DMS153 treated with DMSO at 0.1 percent for 48 hours (cell line): Measurements from ENCODE around the gene COL19A1.
"Not testable (repeated sequence)": the region's sequence is repeated elsewhere in the genome, so short reads cannot be mapped to it uniquely, and the experiment has no call there.

ENCODE experiments used
- DNase-seq: peaks from one replicate; lab custom pipeline; 2025; ENCODE audit not compliant: unreplicated experiment; lab: John Stamatoyannopoulos, UW

COL19A1 gene

GRCh38 chr6:69866770-69867638 lies 648 bp downstream of the COL19A1 start:
- DNase-seq: no peak

- no peak for DNase-seq
These were observed 1.3 kb downstream of the COL19A1 start for GRCh38 chr6:69867639-69867976.

GRCh38 chr6:69868252-69868804 lies 2.0 kb downstream of the COL19A1 start:
- no peak for DNase-seq

GRCh38 chr6:69868961-69869360 lies 2.6 kb downstream of the COL19A1 start:
- no peak for DNase-seq

- no peak for DNase-seq
These were observed 4.8 kb downstream of the COL19A1 start for GRCh38 chr6:69871107-69871506.

DNA sequence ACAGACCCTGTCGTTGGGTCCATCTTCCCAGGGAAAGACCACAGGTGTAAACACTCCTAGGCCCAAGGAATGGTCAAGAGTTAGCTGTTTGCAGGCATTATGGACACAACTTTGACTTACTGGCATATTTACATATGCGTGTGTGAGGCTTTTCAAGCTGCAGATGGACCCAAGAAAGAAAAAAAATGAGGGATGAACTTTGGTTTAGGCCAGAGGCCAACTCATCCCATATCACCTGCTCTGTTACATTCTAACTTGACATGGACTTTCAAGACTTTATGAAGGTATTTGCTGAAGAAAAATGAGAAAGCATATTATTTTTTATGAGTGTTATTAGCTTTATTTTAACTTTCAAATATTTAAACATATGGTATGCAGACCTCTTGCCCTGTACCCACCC lies 6.9 kb downstream of the COL19A1 start:
- DNase-seq: no peak

DNA sequence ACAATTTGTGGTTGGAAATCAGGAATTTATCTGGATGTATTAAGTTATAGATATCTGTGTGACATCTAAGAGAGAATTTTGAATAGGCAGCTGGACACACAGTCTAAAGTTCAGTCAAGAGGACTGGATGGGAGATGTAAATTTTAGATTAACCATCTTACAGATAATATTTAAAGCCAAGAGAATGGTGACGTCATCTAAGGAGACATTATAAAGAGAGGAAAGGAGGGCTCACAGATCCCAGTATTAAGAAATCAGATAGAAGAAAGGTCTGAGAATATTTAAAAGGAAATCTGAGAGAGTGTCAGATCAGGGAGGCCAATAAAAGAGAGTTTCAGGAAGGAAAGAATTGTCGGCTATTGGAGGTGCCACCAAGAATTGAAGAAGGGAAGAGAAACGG lies 9.4 kb downstream of the COL19A1 start:
- no peak for DNase-seq

GRCh38 chr6:69878795-69879194 lies 12.4 kb downstream of the COL19A1 start:
- no peak for DNase-seq

GRCh38 chr6:69880601-69881000 lies 14.2 kb downstream of the COL19A1 start:
- DNase-seq: no peak

- DNase-seq: no peak
These were observed 15.2 kb downstream of the COL19A1 start for GRCh38 chr6:69881322-69882151.

DNA sequence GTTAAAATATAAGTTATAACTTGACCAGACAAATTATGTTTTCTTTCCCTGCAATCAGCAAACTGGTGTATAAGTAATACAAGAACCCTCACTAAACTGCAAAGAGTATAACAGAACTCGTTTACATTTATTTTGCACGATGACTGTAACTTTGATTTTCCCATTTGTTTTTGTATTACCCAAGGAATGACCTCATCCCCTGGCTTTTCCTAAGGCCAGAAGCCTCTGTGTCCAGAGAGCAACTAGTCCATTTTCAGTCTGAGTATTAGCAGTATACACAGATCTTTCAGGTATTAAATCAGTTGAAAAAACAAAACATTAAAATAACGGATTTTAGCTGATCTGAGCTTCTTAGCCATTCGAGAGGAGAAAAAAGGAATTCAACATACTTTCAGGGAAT lies 17.2 kb downstream of the COL19A1 start:
- no peak for DNase-seq

DNA sequence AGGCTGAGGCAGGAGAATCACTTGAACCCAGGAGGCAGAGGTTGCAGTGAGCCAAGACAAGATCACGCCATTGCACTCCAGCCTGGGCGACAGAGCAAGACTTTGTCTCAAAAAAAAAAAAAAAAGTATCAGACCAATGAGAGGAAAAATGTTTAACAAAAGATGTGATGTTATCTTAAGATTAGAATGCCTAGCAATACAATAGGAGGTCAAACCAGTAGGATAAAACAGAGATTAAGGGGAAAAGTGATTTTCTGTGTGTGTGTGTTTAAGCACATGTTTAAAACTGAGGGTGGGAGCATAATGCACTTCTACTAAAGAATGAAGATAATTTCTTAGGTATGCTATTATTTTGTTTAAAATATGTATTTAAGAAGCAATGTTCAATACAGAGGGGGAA lies 17.9 kb downstream of the COL19A1 start:
- DNase-seq: no peak

GRCh38 chr6:69887026-69887425 lies 20.7 kb downstream of the COL19A1 start:
- no peak for DNase-seq

DNA sequence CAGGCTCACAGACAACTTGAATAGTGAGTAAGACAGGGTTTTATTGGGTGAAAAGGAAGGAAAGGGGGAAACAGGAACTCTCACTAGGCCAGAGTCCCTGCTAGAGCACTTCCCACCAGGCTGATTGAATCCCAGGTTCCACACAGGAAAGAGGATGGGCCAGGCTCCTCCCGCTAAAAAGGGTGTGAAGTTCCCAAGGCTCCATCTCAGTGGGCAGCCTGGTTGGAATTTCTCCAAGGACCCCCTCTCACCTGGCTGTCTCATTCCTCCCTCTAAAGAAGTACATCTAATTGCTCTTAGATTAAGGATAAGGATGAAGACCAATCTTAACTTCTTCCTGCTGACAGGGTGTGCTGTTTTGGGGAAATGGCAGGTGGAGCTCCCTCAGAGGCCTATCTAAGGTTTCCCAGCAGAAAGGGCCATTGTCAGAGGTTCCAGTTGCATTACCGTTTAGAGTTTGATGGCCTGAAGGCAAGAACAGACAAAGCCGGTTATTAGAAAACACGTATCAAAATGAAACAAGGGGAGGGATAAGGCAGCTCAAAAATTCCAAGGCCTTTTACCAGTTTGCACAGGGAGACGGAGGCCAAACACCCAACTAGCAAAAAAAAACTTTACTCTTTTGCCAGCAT lies 21.5 kb downstream of the COL19A1 start:
- DNase-seq: no peak

- no peak for DNase-seq
These were observed 22.3 kb downstream of the COL19A1 start for GRCh38 chr6:69888482-69889233.

DNA sequence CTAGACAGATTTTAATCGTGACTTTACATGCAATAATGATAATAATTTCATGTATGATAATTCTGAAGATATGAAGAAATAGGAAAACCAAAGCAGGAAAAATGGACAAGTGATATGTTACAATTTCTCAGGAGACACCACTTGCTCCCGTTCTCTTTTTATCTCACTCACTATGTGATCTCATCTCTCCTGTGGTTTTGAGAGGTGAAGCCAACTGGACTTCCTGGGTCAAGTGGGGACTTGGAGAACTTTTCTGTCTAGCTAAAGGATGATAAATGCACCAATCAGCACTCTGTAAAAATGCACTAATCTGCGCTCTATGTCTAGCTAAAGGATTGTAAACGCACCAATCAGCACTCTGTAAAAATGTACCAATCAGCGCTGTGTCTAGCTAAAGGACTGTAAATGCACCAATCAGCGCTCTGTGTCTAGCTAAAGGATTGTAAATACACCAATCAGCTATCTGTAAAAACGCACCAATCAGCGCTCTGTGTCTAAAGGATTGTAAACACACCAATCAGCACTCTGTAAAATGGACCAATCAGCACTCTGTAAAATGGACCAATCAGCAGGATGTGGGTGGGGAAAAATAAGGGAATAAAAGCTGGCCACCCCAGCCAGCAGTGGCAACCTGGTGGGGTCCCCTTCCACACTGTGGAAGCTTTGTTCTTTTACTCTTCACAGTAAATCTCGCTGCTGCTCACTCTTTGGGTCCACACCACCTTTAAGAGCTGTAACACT lies 23.0 kb downstream of the COL19A1 start:
- not testable (repeated sequence) for DNase-seq

- DNase-seq: not testable (repeated sequence)
These were observed 26.2 kb downstream of the COL19A1 start for GRCh38 chr6:69892561-69892960.

DNA sequence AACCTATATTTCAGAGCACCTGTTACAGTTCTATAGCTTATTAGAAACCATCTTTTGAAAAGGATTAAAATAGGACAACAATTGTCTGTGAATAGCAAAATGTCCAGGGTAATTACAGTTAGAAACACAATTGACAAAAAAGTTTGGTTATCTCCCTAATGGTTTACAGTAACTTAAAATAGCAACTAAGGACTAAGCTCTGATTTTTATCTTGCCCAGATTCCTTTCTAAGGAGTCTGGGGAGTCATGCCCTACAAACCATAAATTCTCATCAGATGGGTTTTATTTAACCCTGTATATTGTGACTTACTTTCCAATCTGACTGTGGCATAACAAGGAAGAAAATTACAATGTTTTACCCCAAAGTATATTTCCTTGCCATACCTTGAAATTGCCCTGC lies 26.9 kb downstream of the COL19A1 start:
- DNase-seq: not testable (repeated sequence)

- DNase-seq: peak; percentile 13
These were observed 28.4 kb downstream of the COL19A1 start for GRCh38 chr6:69894578-69895347.
